Endothelial cell (in vitro differentiated cells): ENCODE results near the gene DOCK1. TPM values are rescaled to one million over a fixed set of nuclear protein-coding genes. Genes with fewer than 3 reads are reported as not detected.

Experiments
- DNase-seq: peaks from one replicate; pipeline ENCODE4 v3.0.0; 2021; ENCODE audit warnings: low spot score
- H3K27ac Mint-ChIP-seq: one replicate; pipeline ENCODE4 v1.8.0; 2021; ENCODE audit warnings: mixed read lengths, inconsistent platforms; ENCODE audit not compliant: unreplicated experiment
- H3K27me3 Mint-ChIP-seq: one replicate; pipeline ENCODE4 v1.8.0; 2021; ENCODE audit warnings: mild to moderate bottlenecking, moderate library complexity, mixed read lengths, inconsistent platforms; ENCODE audit not compliant: unreplicated experiment
- H3K36me3 Mint-ChIP-seq: one replicate; pipeline ENCODE4 v1.8.0; 2021; ENCODE audit warnings: mild to moderate bottlenecking, low read depth, mixed read lengths, inconsistent platforms; ENCODE audit not compliant: unreplicated experiment
- H3K4me1 Mint-ChIP-seq: one replicate; pipeline ENCODE4 v1.8.0; 2021; ENCODE audit warnings: mild to moderate bottlenecking, mixed read lengths, inconsistent platforms; ENCODE audit not compliant: unreplicated experiment
- H3K4me3 Mint-ChIP-seq: one replicate; pipeline ENCODE4 v1.8.0; 2021; ENCODE audit warnings: mild to moderate bottlenecking, mixed read lengths, inconsistent platforms; ENCODE audit not compliant: unreplicated experiment
- H3K9me3 Mint-ChIP-seq: one replicate; pipeline ENCODE4 v1.8.0; 2021; ENCODE audit warnings: mixed read lengths, inconsistent platforms; ENCODE audit not compliant: unreplicated experiment
- CTCF ChIP-seq: fragments of 200-600 bp; sonication (generic); IDR thresholded peaks from one replicate; pipeline ENCODE4 v1.5.0; 2021; ENCODE audit warnings: antibody characterized with exemption; ENCODE audit not compliant: unreplicated experiment
- total RNA-seq: library from RNA; stranded (reverse); fragmentation: NEBNext Ultra II Directional; extraction: Animal tissue kit (Norgen Biotek cat#: 25700); gene quantifications from one replicate; pipeline ENCODE4 v1.2.1, GENCODE V29; 2021; ENCODE audit not compliant: unreplicated experiment

DOCK1 gene
- total RNA-seq, 1 donor from 2014 or later = 116 TPM

GRCh38 chr10:127325506-127325905 is 420.3 kb downstream of the DOCK1 start:
- Mint-ChIP-seq H3K27me3 (peaks cover 2% of the 10 kb centered on the region), H3K36me3 (peaks cover 5% of the 10 kb centered on the region), H3K4me3 (no peak overlapping the region), H3K9me3 (no peaks in the 10 kb centered on the region), H3K27ac (no peak overlapping the region), H3K4me1 (peaks cover 11% of the 10 kb centered on the region)
- no peak for TF ChIP-seq CTCF
- no peak for DNase-seq

- TF ChIP-seq CTCF = no peak
- no peak overlapping the region for H3K27ac Mint-ChIP-seq
- peaks cover 2% of the 10 kb centered on the region for H3K27me3 Mint-ChIP-seq
- no peak for DNase-seq
- no peaks in the 10 kb centered on the region for H3K9me3 Mint-ChIP-seq
- H3K4me3 Mint-ChIP-seq = no peak overlapping the region
- H3K36me3 Mint-ChIP-seq = peaks cover 5% of the 10 kb centered on the region
- H3K4me1 Mint-ChIP-seq = peaks cover 11% of the 10 kb centered on the region
These were observed 421.7 kb downstream of the DOCK1 start for GRCh38 chr10:127326883-127327282.

GRCh38 chr10:127331696-127332095 is 426.5 kb downstream of the DOCK1 start:
- H3K9me3 Mint-ChIP-seq = no peaks in the 10 kb centered on the region
- peaks cover 3% of the 10 kb centered on the region for H3K27me3 Mint-ChIP-seq
- no peak overlapping the region for H3K27ac Mint-ChIP-seq

GRCh38 chr10:127332631-127333030 is 427.4 kb downstream of the DOCK1 start:
- Mint-ChIP-seq H3K4me1 (peaks cover 14% of the 10 kb centered on the region), H3K9me3 (no peaks in the 10 kb centered on the region), H3K27me3 (peaks cover 3% of the 10 kb centered on the region), H3K4me3 (no peak overlapping the region), H3K27ac (no peak overlapping the region), H3K36me3 (peaks cover 5% of the 10 kb centered on the region)
- no peak for TF ChIP-seq CTCF
- no peak for DNase-seq

More at GRCh38 chr10:127331696-127332095, 426.5 kb downstream of the DOCK1 start:
- no peak for TF ChIP-seq CTCF
- Mint-ChIP-seq H3K36me3 (peaks cover 5% of the 10 kb centered on the region), H3K4me1 (peaks cover 11% of the 10 kb centered on the region), H3K4me3 (no peak overlapping the region)
- DNase-seq = no peak

GRCh38 chr10:127337801-127338200 is 432.6 kb downstream of the DOCK1 start:
- Mint-ChIP-seq H3K36me3 (no peaks in the 10 kb centered on the region), H3K27ac (no peak overlapping the region), H3K27me3 (no peaks in the 10 kb centered on the region), H3K4me3 (no peak overlapping the region), H3K9me3 (no peaks in the 10 kb centered on the region), H3K4me1 (peaks cover 10% of the 10 kb centered on the region)
- TF ChIP-seq CTCF = no peak
- no peak for DNase-seq
